Suppressor macrophage treated with lipopolysaccharide for 4 hours (primary cell): ENCODE measurements around the gene ELMO2.
"Not testable (repeated sequence)": the region's sequence is repeated elsewhere in the genome, so short reads cannot be mapped to it uniquely, and the experiment has no call there.

Source experiments
- DNase-seq: peaks from one replicate; pipeline ENCODE4 v3.0.0-alpha.2; 2020

The ELMO2 gene

GRCh38 chr20:46402331-46402811 lies 4.0 kb downstream of the ELMO2 start:
- peak; percentile 87 for DNase-seq

DNA sequence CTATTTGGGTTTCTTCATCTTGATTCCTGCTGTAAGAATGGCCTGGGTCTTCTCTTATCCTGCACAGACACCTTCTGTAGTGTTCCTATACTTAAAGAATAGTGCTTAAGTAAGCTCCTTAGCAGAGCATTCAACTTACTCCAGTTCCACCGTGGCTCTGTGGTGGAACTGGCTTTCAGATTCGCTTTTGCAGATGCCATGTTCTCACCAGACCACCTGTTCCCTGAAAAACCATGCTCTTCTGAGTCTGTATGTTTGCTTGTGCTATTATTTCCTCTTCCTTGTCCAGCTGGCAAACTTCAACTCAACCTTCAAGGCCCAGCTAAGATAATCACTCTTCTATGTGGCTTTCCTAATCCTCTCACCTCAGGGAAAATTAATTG lies 4.9 kb downstream of the ELMO2 start:
- DNase-seq = peak; percentile 64

DNA sequence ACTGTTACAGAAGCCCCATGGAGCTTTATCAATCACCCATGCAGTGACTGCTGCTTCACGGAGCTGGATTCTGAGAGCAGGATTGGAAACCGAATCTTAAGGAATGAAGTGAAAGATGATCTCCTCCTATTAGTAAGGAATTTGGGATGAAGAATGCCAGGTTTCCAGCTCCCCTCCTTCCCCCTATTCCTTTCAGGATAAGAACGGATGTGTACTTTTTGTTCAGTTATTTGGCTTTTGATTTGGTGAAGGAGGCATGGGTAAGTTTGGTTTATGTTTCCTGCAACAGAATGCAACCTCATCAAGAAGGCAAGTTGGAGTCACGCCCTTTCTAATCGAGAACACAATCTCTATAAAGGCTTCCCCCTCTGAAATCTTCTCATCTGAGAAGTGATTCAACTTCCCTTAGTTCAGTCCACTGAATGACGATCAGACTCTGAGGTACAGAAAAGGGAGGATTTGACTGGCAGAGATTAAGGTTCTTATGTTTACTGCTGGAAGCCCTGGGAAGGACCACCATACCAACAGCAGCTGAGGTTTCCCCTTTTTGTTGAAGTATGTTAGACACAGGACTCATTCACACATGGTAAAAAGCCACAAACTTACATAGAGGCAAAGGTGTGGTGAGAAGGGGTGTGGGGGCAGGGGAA lies 5.5 kb downstream of the ELMO2 start:
- DNase-seq = peak; percentile 85

DNA sequence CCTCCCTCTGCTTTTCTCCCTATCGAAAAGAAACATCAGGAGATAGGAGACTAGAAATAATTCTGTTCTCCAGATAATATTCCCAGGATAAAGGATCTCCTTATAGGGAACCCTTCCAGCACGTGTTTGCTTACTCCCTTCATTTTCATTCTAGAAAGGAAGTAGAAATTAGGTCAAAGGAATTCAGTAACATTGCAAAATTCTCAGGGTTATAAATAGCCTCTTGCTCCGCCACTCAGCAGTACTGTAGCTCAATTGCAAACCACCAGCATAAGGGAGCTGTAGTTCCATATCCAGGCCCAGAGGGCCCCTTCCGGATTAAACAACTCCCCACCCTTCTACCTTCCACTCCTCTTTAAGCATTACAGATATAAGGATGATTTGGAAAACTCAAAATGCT lies 6.2 kb downstream of the ELMO2 start:
- DNase-seq = peak; percentile 86

DNA sequence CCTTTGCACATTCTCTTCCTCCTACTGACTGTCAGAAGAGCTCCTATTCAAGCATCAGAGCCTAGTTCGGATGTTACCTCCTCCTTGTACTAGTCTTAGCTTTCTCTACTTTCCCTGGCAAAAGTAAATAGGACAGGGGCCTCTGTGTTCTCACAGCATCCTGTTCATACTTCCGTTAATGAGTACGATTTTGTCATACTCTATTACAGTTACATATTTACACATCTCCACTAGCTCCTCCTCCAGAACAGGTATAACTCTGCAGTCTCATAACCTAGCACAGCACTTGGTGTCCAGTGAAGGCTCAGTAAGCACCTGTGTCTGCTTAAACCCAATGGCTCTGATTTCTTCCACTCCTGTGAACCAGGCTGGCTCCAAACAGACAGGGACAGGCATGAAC lies 7.0 kb downstream of the ELMO2 start:
- no peak for DNase-seq

DNA sequence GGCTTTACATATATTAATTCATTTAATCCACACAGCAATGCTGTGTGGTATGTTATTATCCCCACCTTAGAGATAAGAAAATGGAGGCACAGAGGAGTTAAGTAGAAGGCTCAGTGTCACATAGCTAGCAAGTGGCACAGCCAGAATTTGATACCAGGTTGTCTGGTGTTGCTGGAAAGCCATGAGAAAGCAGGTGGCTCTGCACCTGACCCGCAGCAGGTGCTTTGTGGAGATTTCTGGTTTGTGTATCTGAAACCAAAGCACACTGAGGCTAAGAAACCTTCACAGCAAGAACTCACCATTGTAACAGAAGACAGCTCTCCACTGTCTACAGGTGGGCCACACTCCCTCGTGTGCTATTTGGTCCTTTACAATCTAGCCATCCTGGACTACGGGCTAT lies 7.5 kb downstream of the ELMO2 start:
- DNase-seq = no peak

DNA sequence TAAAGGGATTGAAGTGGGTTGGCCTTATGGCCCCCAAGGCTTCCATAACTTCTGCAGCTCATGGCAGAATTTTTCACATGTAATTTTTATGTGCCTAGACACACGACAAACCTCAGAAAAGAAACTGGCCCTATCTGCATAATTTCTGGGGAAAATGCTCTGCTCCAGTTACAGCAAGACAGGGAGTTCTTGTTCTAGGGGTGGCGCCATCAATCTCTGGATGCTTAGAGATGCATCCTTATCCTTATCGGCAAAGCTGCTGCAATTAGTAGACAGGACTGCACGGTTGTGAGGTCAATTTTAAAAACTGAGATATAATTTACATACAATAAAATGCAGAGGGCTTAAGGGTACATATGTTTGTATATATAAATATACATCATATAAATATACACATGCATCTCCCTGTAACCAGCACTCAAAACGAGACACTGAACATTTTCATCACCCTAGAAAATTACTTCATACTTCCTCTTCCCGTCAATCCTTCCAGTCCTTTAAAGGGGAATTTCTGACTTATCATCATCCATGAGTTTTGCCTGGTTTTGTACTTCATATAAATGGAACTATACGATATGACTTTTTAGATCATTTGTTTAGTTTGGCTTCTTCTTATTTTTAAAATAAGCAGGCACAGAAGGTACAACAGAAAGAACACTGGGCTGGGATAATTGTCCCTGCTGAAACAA lies 10.2 kb downstream of the ELMO2 start:
- peak; percentile 77 for DNase-seq

DNA sequence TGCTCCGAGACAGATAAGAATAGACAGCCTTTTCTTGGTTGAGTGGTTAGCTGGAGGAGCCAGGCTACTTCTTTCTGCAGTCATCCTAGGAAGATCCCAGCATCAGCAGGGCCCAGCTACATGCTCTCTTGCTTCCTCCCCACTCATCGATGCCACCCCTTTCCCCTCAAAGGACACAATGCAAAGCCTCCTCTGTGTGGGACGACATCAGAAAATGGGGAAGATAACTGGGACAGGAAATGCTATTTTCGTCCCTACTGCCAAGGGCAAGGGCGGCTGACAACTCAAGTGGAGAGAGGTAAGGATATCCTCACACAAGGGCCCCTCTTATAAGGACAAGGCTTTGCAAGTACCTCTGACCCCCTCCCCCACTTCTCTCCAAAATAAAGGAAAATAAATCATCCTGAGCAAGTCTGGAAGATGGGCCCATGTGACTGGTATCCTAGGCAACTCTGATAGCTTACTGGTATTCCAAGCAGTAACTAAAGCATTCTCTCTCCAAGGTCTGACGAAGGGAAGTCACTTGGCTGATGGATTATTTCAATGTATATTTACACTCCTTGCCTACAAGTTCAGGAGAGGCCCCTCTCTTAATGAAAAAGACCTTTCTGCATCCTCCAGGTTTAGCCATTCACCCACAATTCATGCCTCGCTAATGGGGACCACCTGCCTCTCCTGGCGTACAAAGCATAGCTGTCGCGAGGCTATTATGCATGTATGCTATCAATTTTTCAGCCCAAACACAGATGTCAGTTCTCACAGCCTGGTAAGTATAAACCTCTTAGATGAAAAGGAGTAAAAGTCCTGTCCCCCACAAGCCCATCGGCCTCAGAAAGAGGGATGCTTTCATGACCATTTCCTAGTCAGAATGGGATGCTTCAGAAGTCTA lies 11.3 kb downstream of the ELMO2 start:
- DNase-seq = peak; percentile 59

DNA sequence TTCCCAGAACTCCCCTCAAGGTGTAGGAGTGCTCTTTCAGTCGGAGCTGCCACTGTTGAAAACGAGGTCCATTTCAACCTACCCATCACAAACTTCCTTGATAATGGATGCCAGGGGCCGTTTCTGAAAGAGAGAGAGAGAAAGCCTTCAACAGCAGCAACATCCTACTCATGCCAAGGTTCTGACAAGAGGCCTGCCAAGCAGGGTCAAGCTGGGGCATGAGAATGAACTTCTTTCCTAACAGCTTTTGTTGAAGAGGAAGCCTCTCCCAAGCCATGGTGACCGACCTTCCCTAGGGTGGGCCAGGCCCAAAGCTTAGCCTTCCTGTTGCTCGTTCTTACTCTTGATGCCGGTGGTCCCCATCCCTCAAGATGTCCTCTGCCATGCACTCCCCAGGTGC lies 12.4 kb downstream of the ELMO2 start:
- DNase-seq = no peak

DNA sequence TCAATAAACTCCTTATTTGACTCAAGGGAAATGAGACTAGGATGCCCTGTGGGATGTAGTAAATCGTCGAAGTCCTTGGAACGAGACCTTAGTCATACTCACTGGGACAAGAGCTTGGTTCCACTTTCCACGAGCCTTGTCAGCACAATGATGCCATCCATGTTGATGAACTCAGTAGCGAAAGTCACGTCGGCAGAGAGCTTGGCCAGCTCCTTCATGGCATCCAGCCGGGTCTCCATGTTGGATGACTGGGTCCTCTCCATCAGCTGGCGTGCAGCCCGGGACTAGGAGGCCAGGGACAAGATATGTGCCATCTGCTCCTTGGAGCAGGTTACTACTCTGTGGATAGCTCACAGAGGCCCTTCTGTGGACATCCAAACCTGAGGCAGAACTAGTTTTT lies 17.5 kb downstream of the ELMO2 start:
- DNase-seq = peak; percentile 55

GRCh38 chr20:46388201-46388836 lies 18.1 kb downstream of the ELMO2 start:
- no peak for DNase-seq

DNA sequence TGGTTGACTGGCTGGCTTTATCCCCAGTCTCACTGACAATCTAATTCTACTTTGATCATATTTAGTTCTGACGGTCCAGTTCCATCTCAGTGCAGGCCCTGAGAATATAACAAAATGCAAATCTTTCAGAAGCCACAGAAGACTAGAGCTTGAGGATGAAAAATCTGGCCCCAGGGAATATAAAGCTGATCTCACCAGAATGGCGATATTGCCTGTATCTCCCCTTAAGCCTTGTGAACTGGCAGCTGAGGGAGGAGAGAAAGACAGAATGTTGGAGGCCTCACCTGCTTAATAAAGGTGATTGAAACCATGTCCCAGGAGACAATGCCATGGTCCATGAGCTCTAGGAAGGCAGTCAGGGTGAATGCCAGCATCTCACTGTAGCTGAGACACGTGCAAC lies 19.4 kb downstream of the ELMO2 start:
- not testable (repeated sequence) for DNase-seq

- no peak for DNase-seq
These were observed 27.9 kb downstream of the ELMO2 start for GRCh38 chr20:46378412-46379009.

GRCh38 chr20:46377518-46377917 lies 28.9 kb downstream of the ELMO2 start:
- no peak for DNase-seq

DNA sequence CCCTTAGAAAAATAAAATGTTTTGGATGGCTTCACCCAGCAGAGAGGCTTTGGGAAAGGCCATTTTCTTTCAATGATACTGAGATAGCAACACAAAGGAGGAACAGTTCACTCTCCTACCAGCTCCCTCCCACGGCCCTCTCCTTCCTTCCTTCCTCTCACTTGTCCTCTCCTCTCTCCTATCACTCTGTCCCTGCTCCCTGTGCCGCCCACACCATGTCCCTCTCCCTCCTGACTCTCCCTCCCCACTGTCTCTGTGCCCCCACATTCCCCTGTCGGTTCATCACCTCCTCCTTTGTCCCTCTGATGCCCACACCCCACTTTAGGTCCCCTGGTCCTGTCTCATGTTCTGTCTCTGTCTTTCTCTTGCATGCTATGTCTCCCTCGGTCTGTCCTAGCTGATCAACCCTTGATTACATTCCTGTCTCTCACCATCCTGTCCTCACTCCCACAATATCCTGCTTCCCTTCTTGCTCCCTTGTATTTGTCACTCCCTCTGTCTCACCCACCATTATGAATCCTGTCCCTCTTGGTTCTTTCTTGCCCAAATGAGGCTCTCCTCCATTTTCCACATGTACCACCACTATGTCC lies 30.1 kb downstream of the ELMO2 start:
- no peak for DNase-seq

- DNase-seq = no peak
These were observed 30.6 kb downstream of the ELMO2 start for GRCh38 chr20:46375771-46376170.

DNA sequence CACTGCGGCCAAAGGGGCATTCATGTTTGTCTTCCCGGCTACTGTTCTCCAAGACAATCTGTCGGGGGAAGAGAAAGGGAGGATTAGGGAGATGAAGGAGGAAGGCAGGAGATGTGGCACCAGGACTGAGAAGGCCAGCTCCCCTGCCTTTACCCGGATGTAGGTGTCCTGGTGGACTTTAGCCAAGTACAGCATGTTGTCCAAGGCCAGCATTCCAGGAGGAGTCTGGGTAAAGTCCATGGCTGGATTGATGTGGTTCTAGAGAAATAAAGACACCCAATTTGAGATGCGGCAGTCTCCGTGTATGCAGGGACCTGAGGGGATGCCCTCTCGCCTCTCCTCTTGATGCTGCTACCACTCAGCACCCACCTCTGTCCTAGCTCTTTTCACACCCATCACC lies 32.0 kb downstream of the ELMO2 start:
- no peak for DNase-seq

DNA sequence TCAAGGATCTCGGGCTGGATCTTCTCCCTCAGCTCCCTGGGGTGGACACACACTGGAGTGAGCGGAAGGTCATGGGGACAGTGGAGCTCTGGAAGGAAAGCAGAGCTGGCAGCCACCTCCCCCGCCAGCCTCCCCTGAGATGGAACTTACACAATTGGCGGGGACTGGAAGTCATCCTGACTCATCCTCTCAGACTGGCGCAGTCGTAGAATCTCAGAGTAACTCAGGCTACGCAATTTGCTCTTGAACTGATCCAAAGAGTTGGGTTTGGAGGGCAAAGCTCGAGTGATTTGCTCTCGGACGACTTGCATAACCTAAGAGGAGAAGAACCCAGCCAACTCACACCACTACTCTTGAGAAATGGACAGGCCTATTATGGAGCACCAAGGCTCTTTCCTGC lies 34.8 kb downstream of the ELMO2 start:
- peak; percentile 71 for DNase-seq

DNA sequence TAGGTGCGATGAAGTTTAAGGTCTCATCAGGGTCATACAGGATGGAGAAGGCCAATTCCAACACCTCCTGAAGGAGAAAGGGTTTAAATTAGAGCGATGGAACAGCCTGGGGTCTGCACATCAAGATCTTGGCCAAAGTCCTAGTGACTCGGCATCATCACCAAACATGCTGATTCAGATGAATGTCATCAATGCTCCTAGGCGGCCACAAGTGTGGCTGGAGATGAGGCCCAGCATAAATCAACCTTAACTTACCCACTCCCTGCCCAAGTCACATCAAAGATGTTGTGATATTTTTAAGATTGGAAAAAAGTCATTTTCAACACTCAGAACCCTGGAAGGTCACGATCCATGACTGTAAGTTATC lies 37.5 kb downstream of the ELMO2 start:
- DNase-seq = no peak

- no peak for DNase-seq
These were observed 38.2 kb downstream of the ELMO2 start for GRCh38 chr20:46367967-46368901.

- no peak for DNase-seq
These were observed 39.2 kb downstream of the ELMO2 start for GRCh38 chr20:46367234-46367633.
